GM23338 (cell line): ENCODE results near the gene SLC5A2. TPM values are rescaled to one million over a fixed set of nuclear protein-coding genes. Genes with fewer than 3 reads are reported as not detected.
A peak's percentile ranks its signal among the peaks of the same experiment; 100 is the strongest.

Source experiments
- ATAC-seq: fragments of 200-7000 bp; cut with Tn5 transposase; 3 replicates; pipeline ENCODE4 v1.9.1; 2020
- DNase-seq: peaks from one replicate; pipeline ENCODE4 v3.0.0-alpha.2; 2015; ENCODE audit warnings: low spot score
- H2AFZ ChIP-seq: fragments of 200-600 bp; sonication (generic); 2 replicates; pipeline ENCODE4 v1.8.0; 2016; ENCODE audit warnings: antibody characterized with exemption, mild to moderate bottlenecking, moderate library complexity
- H3F3A ChIP-seq: fragments of 200-600 bp; sonication (generic); replicated peaks from 2 replicates; pipeline ENCODE4 v1.8.0; 2017; ENCODE audit warnings: antibody characterized with exemption, mixed run types, low read depth
- H3K27ac ChIP-seq: fragments of 200-600 bp; sonication (generic); 2 replicates; pipeline ENCODE4 v1.6.1; 2016; ENCODE audit warnings: low read depth
- H3K27me3 ChIP-seq: fragments of 200-600 bp; sonication (generic); 2 replicates; pipeline ENCODE4 v1.8.0; 2016; ENCODE audit warnings: mild to moderate bottlenecking, mixed run types, moderate library complexity; ENCODE audit not compliant: insufficient read depth
- H3K36me3 ChIP-seq: fragments of 200-600 bp; sonication (generic); 2 replicates; pipeline ENCODE4 v1.8.0; 2016; ENCODE audit warnings: mild to moderate bottlenecking; ENCODE audit not compliant: insufficient read depth
- H3K4me1 ChIP-seq: fragments of 200-600 bp; sonication (generic); 2 replicates; pipeline ENCODE4 v1.8.0; 2016; ENCODE audit warnings: mild to moderate bottlenecking, moderate library complexity; ENCODE audit not compliant: insufficient read depth
- H3K4me2 ChIP-seq: fragments of 200-600 bp; sonication (generic); 2 replicates; pipeline ENCODE4 v1.7.1; 2017; ENCODE audit warnings: mixed run types
- H3K4me3 ChIP-seq: fragments of 200-600 bp; sonication (generic); 2 replicates; pipeline ENCODE4 v1.6.1; 2016; ENCODE audit warnings: mixed run types
- H3K79me2 ChIP-seq: fragments of 200-600 bp; sonication (generic); replicated peaks from 2 replicates; pipeline ENCODE4 v1.8.0; 2017; ENCODE audit warnings: mild to moderate bottlenecking; ENCODE audit not compliant: insufficient read depth
- H3K9me2 ChIP-seq: fragments of 200-600 bp; sonication (generic); 2 replicates; pipeline ENCODE4 v1.8.0; 2017; ENCODE audit not compliant: insufficient read depth
- H4K20me1 ChIP-seq: fragments of 200-600 bp; sonication (generic); replicated peaks from 2 replicates; pipeline ENCODE4 v1.8.0; 2017; ENCODE audit warnings: mild to moderate bottlenecking; ENCODE audit not compliant: insufficient read depth
- H3K27ac Mint-ChIP-seq: 2 replicates; pipeline ENCODE4 v1.8.0; 2020; ENCODE audit warnings: inconsistent platforms, mild to moderate bottlenecking, moderate library complexity, mixed read lengths
- H3K27me3 Mint-ChIP-seq: 3 replicates; pipeline ENCODE4 v1.8.0; 2022; ENCODE audit warnings: low read depth, mild to moderate bottlenecking, moderate library complexity, mixed read lengths, inconsistent platforms; ENCODE audit not compliant: insufficient read depth, poor library complexity
- H3K36me3 Mint-ChIP-seq: 3 replicates; pipeline ENCODE4 v1.8.0; 2021; ENCODE audit warnings: low read depth, mild to moderate bottlenecking, inconsistent platforms, moderate library complexity, mixed read lengths
- H3K4me1 Mint-ChIP-seq: 3 replicates; pipeline ENCODE4 v1.8.0; 2020; ENCODE audit warnings: mild to moderate bottlenecking, inconsistent platforms, mixed read lengths
- H3K4me3 Mint-ChIP-seq: 3 replicates; pipeline ENCODE4 v1.8.0; 2021; ENCODE audit warnings: moderate library complexity, mild to moderate bottlenecking, inconsistent platforms, mixed read lengths
- H3K9me3 Mint-ChIP-seq: 3 replicates; pipeline ENCODE4 v1.8.0; 2020; ENCODE audit warnings: moderate library complexity, mild to moderate bottlenecking, inconsistent platforms, mixed read lengths
- CREB1 ChIP-seq: fragments of 250-450 bp; sonication (Bioruptor Pico); IDR thresholded peaks from 2 replicates; pipeline ENCODE4 v1.5.0; 2020; ENCODE audit warnings: low read depth, mild to moderate bottlenecking, moderate library complexity
- CTCF ChIP-seq, 2 experiments: fragments of 200-600 bp in 1 of 2; sonication (generic) in 1 of 2; conservative IDR thresholded peaks; 2 replicates each; pipeline versions ENCODE4 v1.5.1 to v1.6.1; 2016 to 2017; ENCODE audit warnings: antibody characterized with exemption in 2 of 2, low read depth in 2 of 2, mild to moderate bottlenecking in 2 of 2, moderate library complexity in 1 of 2
- EZH2 ChIP-seq: fragments of 200-600 bp; sonication (generic); IDR thresholded peaks from one replicate; pipeline ENCODE4 v1.8.0; 2017; ENCODE audit warnings: antibody characterized with exemption, mild to moderate bottlenecking, low read depth; ENCODE audit not compliant: unreplicated experiment
- EZH2phosphoT487 ChIP-seq: fragments of 200-600 bp; sonication (generic); IDR thresholded peaks from one replicate; pipeline ENCODE4 v1.8.1; 2018; ENCODE audit warnings: antibody characterized with exemption; ENCODE audit not compliant: unreplicated experiment
- JUNB ChIP-seq: IDR thresholded peaks from one replicate; pipeline ENCODE4 v1.6.1; 2016; ENCODE audit warnings: antibody characterized with exemption; ENCODE audit not compliant: unreplicated experiment
- NANOG ChIP-seq: IDR thresholded peaks from 2 replicates; pipeline ENCODE4 v1.6.1; 2016; ENCODE audit warnings: antibody characterized with exemption, borderline replicate concordance
- POLR2AphosphoS5 ChIP-seq: IDR thresholded peaks from 2 replicates; pipeline ENCODE4 v1.6.1; 2016; ENCODE audit warnings: antibody characterized with exemption, low read depth
- STAT1 ChIP-seq: IDR thresholded peaks from one replicate; pipeline ENCODE4 v1.6.1; 2016; ENCODE audit warnings: antibody characterized with exemption; ENCODE audit not compliant: unreplicated experiment
- ZNF114 ChIP-seq: fragments of 250-450 bp; sonication (Bioruptor Pico); IDR thresholded peaks from 2 replicates; pipeline ENCODE4 v1.5.0; 2020; ENCODE audit warnings: mild to moderate bottlenecking, moderate library complexity
- ZNF331 ChIP-seq: fragments of 250-450 bp; sonication (Bioruptor Pico); IDR thresholded peaks from 2 replicates; pipeline ENCODE4 v1.5.0; 2020; ENCODE audit warnings: low read depth, mild to moderate bottlenecking, moderate library complexity
- polyA plus RNA-seq: library from polyadenylated mRNA; unstranded; fragments of >200 nt; fragmentation: Nextera tagmentation; extraction: Ambion mirVana; gene quantifications from 2 replicates; pipeline ENCODE4 v1.2.1, GENCODE V29; 2016
- total RNA-seq: library from RNA; depleted of rRNA; stranded (reverse); fragments of >200 nt; shearing (Covaris generic); gene quantifications from 2 replicates; pipeline ENCODE4 v1.2.3, GENCODE V29; 2014
- TF ChIP-seq, protein P1 (sequence below): IDR thresholded peaks from 2 replicates; pipeline ENCODE4 v1.6.1; 2016; ENCODE audit warnings: antibody characterized with exemption
- TF ChIP-seq, protein P2 (sequence below): fragments of 250-450 bp; sonication (Bioruptor Pico); IDR thresholded peaks from 2 replicates; pipeline ENCODE4 v1.5.0; 2020; ENCODE audit warnings: mild to moderate bottlenecking, moderate library complexity
- TF ChIP-seq, protein P3 (sequence below): IDR thresholded peaks from one replicate; pipeline ENCODE4 v1.6.1; 2018; ENCODE audit warnings: antibody characterized with exemption; ENCODE audit not compliant: unreplicated experiment

SLC5A2 gene
- total and polyA plus RNA-seq, 2 experiments from 2014 or later, result 0.76 to 3.6 TPM

- ATAC-seq (peak; percentile 82), DNase-seq (peak; percentile 27)
- no peaks in the 10 kb centered on the region for H4K20me1 ChIP-seq
- H3K36me3 ChIP-seq, result no peaks in the 10 kb centered on the region
- no peaks in the 10 kb centered on the region for H3F3A ChIP-seq
- no peaks in the 10 kb centered on the region for H3K79me2 ChIP-seq
- Mint-ChIP-seq H3K9me3 (no peaks in the 10 kb centered on the region), H3K4me3 (no peak overlapping the region), H3K36me3 (no peaks in the 10 kb centered on the region), H3K4me1 (peaks cover 7% of the 10 kb centered on the region), H3K27me3 (peaks cover 4% of the 10 kb centered on the region), H3K27ac (no peak overlapping the region)
- no peaks in the 10 kb centered on the region for H3K4me1 ChIP-seq
- H3K4me2 ChIP-seq, result no peak overlapping the region
- peak overlapping the region; percentile 66; the same call in 1 of the 2 replicates for H2AFZ ChIP-seq
- no peak overlapping the region for H3K27ac ChIP-seq
- TF ChIP-seq CTCF (conservative IDR thresholded peaks at IDR 0.05; ENCODE audit: low read depth in 2 of 2), result no peak
- TF ChIP-seq, protein P1, sequence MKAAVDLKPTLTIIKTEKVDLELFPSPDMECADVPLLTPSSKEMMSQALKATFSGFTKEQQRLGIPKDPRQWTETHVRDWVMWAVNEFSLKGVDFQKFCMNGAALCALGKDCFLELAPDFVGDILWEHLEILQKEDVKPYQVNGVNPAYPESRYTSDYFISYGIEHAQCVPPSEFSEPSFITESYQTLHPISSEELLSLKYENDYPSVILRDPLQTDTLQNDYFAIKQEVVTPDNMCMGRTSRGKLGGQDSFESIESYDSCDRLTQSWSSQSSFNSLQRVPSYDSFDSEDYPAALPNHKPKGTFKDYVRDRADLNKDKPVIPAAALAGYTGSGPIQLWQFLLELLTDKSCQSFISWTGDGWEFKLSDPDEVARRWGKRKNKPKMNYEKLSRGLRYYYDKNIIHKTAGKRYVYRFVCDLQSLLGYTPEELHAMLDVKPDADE, result no peak
- TF ChIP-seq NANOG, result no peak
- no peak for TF ChIP-seq EZH2phosphoT487
- no peak for TF ChIP-seq ZNF114
- TF ChIP-seq, protein P2, sequence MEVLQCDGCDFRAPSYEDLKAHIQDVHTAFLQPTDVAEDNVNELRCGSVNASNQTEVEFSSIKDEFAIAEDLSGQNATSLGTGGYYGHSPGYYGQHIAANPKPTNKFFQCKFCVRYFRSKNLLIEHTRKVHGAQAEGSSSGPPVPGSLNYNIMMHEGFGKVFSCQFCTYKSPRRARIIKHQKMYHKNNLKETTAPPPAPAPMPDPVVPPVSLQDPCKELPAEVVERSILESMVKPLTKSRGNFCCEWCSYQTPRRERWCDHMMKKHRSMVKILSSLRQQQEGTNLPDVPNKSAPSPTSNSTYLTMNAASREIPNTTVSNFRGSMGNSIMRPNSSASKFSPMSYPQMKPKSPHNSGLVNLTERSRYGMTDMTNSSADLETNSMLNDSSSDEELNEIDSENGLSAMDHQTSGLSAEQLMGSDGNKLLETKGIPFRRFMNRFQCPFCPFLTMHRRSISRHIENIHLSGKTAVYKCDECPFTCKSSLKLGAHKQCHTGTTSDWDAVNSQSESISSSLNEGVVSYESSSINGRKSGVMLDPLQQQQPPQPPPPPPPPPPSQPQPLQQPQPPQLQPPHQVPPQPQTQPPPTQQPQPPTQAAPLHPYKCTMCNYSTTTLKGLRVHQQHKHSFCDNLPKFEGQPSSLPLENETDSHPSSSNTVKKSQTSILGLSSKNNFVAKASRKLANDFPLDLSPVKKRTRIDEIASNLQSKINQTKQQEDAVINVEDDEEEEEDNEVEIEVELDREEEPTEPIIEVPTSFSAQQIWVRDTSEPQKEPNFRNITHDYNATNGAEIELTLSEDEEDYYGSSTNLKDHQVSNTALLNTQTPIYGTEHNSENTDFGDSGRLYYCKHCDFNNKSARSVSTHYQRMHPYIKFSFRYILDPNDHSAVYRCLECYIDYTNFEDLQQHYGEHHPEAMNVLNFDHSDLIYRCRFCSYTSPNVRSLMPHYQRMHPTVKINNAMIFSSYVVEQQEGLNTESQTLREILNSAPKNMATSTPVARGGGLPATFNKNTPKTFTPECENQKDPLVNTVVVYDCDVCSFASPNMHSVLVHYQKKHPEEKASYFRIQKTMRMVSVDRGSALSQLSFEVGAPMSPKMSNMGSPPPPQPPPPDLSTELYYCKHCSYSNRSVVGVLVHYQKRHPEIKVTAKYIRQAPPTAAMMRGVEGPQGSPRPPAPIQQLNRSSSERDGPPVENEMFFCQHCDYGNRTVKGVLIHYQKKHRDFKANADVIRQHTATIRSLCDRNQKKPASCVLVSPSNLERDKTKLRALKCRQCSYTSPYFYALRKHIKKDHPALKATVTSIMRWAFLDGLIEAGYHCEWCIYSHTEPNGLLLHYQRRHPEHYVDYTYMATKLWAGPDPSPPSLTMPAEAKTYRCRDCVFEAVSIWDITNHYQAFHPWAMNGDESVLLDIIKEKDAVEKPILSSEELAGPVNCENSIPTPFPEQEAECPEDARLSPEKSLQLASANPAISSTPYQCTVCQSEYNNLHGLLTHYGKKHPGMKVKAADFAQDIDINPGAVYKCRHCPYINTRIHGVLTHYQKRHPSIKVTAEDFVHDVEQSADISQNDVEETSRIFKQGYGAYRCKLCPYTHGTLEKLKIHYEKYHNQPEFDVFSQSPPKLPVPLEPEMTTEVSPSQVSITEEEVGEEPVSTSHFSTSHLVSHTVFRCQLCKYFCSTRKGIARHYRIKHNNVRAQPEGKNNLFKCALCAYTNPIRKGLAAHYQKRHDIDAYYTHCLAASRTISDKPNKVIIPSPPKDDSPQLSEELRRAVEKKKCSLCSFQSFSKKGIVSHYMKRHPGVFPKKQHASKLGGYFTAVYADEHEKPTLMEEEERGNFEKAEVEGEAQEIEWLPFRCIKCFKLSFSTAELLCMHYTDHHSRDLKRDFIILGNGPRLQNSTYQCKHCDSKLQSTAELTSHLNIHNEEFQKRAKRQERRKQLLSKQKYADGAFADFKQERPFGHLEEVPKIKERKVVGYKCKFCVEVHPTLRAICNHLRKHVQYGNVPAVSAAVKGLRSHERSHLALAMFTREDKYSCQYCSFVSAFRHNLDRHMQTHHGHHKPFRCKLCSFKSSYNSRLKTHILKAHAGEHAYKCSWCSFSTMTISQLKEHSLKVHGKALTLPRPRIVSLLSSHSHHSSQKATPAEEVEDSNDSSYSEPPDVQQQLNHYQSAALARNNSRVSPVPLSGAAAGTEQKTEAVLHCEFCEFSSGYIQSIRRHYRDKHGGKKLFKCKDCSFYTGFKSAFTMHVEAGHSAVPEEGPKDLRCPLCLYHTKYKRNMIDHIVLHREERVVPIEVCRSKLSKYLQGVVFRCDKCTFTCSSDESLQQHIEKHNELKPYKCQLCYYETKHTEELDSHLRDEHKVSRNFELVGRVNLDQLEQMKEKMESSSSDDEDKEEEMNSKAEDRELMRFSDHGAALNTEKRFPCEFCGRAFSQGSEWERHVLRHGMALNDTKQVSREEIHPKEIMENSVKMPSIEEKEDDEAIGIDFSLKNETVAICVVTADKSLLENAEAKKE (CRISPR knock-in tag), result no peak
- no peak for TF ChIP-seq CREB1 (CRISPR knock-in tag)
- TF ChIP-seq ZNF331, result no peak
- TF ChIP-seq EZH2, result no peak
- TF ChIP-seq JUNB, result no peak
- TF ChIP-seq STAT1, result no peak
- no peak for TF ChIP-seq POLR2AphosphoS5
- TF ChIP-seq, protein P3, sequence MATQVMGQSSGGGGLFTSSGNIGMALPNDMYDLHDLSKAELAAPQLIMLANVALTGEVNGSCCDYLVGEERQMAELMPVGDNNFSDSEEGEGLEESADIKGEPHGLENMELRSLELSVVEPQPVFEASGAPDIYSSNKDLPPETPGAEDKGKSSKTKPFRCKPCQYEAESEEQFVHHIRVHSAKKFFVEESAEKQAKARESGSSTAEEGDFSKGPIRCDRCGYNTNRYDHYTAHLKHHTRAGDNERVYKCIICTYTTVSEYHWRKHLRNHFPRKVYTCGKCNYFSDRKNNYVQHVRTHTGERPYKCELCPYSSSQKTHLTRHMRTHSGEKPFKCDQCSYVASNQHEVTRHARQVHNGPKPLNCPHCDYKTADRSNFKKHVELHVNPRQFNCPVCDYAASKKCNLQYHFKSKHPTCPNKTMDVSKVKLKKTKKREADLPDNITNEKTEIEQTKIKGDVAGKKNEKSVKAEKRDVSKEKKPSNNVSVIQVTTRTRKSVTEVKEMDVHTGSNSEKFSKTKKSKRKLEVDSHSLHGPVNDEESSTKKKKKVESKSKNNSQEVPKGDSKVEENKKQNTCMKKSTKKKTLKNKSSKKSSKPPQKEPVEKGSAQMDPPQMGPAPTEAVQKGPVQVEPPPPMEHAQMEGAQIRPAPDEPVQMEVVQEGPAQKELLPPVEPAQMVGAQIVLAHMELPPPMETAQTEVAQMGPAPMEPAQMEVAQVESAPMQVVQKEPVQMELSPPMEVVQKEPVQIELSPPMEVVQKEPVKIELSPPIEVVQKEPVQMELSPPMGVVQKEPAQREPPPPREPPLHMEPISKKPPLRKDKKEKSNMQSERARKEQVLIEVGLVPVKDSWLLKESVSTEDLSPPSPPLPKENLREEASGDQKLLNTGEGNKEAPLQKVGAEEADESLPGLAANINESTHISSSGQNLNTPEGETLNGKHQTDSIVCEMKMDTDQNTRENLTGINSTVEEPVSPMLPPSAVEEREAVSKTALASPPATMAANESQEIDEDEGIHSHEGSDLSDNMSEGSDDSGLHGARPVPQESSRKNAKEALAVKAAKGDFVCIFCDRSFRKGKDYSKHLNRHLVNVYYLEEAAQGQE, result no peak
- H3K4me3 ChIP-seq, result no peak overlapping the region
- H3K9me2 ChIP-seq, result no peaks in the 10 kb centered on the region
- no peaks in the 10 kb centered on the region for H3K27me3 ChIP-seq
Observed at GRCh38 chr16:31435341-31436220, 47.3 kb upstream of the SLC5A2 start.
